Trophoblast cell (in vitro differentiated cells and primary cell): Measurements from ENCODE around the gene ZBTB9.

ENCODE experiments used
- DNase-seq, 2 donors: peaks; one replicate each; pipeline ENCODE4 v3.0.0-alpha.2; 2016
- H2AFZ ChIP-seq: 2 replicates; pipeline ENCODE4 v1.6.1; 2013; ENCODE audit warnings: low read length, moderate library complexity, mild to moderate bottlenecking; ENCODE audit not compliant: insufficient read depth, poor library complexity
- H2AK5ac ChIP-seq: 2 replicates; pipeline ENCODE4 v1.6.1; 2013; ENCODE audit warnings: mild to moderate bottlenecking, low read length
- H2BK120ac ChIP-seq: 2 replicates; pipeline ENCODE4 v1.6.1; 2013; ENCODE audit warnings: low read length, mild to moderate bottlenecking, moderate library complexity; ENCODE audit not compliant: insufficient read depth, poor library complexity
- H2BK12ac ChIP-seq: 2 replicates; pipeline ENCODE4 v1.6.1; 2013; ENCODE audit warnings: mild to moderate bottlenecking, low read length, moderate library complexity
- H2BK5ac ChIP-seq: 2 replicates; pipeline ENCODE4 v1.6.1; 2013; ENCODE audit warnings: low read length, low read depth, moderate library complexity, mild to moderate bottlenecking; ENCODE audit not compliant: poor library complexity
- H3K14ac ChIP-seq: 2 replicates; pipeline ENCODE4 v1.6.1; 2013; ENCODE audit warnings: mild to moderate bottlenecking, low read length
- H3K18ac ChIP-seq: 2 replicates; pipeline ENCODE4 v1.6.1; 2013; ENCODE audit warnings: mild to moderate bottlenecking, low read length
- H3K23ac ChIP-seq: 2 replicates; pipeline ENCODE4 v1.6.1; 2013; ENCODE audit warnings: low read length
- H3K27ac ChIP-seq: 2 replicates; pipeline ENCODE4 v1.5.1; 2013; ENCODE audit warnings: low read depth, mild to moderate bottlenecking, inconsistent platforms, low read length, moderate library complexity
- H3K27me3 ChIP-seq: 2 replicates; pipeline ENCODE4 v1.6.1; 2013; ENCODE audit warnings: inconsistent platforms, mild to moderate bottlenecking, low read length, moderate library complexity; ENCODE audit not compliant: insufficient read depth
- H3K36me3 ChIP-seq, 2 experiments: 1 replicate in 1 of 2; 2 replicates in 1 of 2; pipeline ENCODE4 v1.6.1; 2013; ENCODE audit warnings: low read length in 2 of 2, mild to moderate bottlenecking in 2 of 2, moderate library complexity in 1 of 2; ENCODE audit not compliant: insufficient read depth in 2 of 2, control insufficient read depth in 1 of 2
- H3K4ac ChIP-seq: 2 replicates; pipeline ENCODE4 v1.6.1; 2013; ENCODE audit warnings: low read depth, mild to moderate bottlenecking, low read length, moderate library complexity
- H3K4me1 ChIP-seq, 2 experiments: 1 replicate in 1 of 2; 2 replicates in 1 of 2; pipeline ENCODE4 v1.6.1; 2013; ENCODE audit warnings: low read length in 2 of 2, mild to moderate bottlenecking in 2 of 2, moderate library complexity in 1 of 2; ENCODE audit not compliant: insufficient read depth in 2 of 2, control insufficient read depth in 1 of 2
- H3K4me2 ChIP-seq: 2 replicates; pipeline ENCODE4 v1.6.1; 2013; ENCODE audit warnings: inconsistent platforms, mild to moderate bottlenecking, low read length, moderate library complexity
- H3K4me3 ChIP-seq: 2 replicates; pipeline ENCODE4 v1.5.1; 2013; ENCODE audit warnings: mild to moderate bottlenecking, low read depth, low read length, inconsistent platforms
- H3K79me1 ChIP-seq: one replicate; pipeline ENCODE4 v1.6.1; 2013; ENCODE audit warnings: low read length
- H3K79me2 ChIP-seq: 2 replicates; pipeline ENCODE4 v1.6.1; 2013; ENCODE audit warnings: low read length, mild to moderate bottlenecking; ENCODE audit not compliant: control insufficient read depth, insufficient read depth, poor library complexity
- H3K9ac ChIP-seq: 2 replicates; pipeline ENCODE4 v1.6.1; 2013; ENCODE audit warnings: mild to moderate bottlenecking, low read length
- H3K9me3 ChIP-seq: 2 replicates; pipeline ENCODE4 v1.6.1; 2013; ENCODE audit warnings: low read depth, mild to moderate bottlenecking, control low read depth, inconsistent platforms, low read length; ENCODE audit not compliant: insufficient read depth
- H4K12ac ChIP-seq: 2 replicates; pipeline ENCODE4 v1.6.1; 2013; ENCODE audit warnings: low read depth, mild to moderate bottlenecking, low read length, moderate library complexity
- H4K8ac ChIP-seq: 2 replicates; pipeline ENCODE4 v1.6.1; 2013; ENCODE audit warnings: low read depth, mild to moderate bottlenecking, low read length, moderate library complexity
- H4K91ac ChIP-seq: one replicate; pipeline ENCODE4 v1.6.1; 2013; ENCODE audit warnings: low read depth, mild to moderate bottlenecking, low read length, moderate library complexity
- WGBS: extraction: QIAGEN DNeasy Blood & Tissue Kit; methylation state at CpG from one replicate; pipeline ENCODE4 v1.1.7; 2013; ENCODE audit warnings: missing lambda C conversion rate; ENCODE audit not compliant: insufficient read length, insufficient coverage; ENCODE audit errors: extremely low coverage; 5-methylcytosine and 5-hydroxymethylcytosine counted together

ZBTB9 gene

GRCh38 chr6:33456156-33456555 is 1.8 kb downstream of the ZBTB9 start:
- Histone ChIP-seq H3K4me2 (no peak overlapping the region), H3K4me3 (no peak overlapping the region), H2BK12ac (no peak overlapping the region), H3K23ac (no peak overlapping the region), H3K27ac (no peak overlapping the region), H2BK120ac (no peak overlapping the region), H4K8ac (no peak overlapping the region), H3K9me3 (no peaks in the 10 kb centered on the region), H3K27me3 (no peaks in the 10 kb centered on the region), H3K79me1 (peaks cover 3% of the 10 kb centered on the region), H3K4me1 (peaks cover 4 to 7% of the 10 kb centered on the region in 2 experiments), H2AK5ac (no peak overlapping the region), H3K79me2 (peaks cover 4% of the 10 kb centered on the region), H2AFZ (no peak overlapping the region), H3K9ac (no peak overlapping the region), H3K36me3 (peaks cover 16 to 17% of the 10 kb centered on the region in 2 experiments), H3K18ac (no peak overlapping the region), H2BK5ac (no peak overlapping the region), H4K12ac (no peak overlapping the region), H3K14ac (no peak overlapping the region), H4K91ac (no peak overlapping the region), H3K4ac (no peak overlapping the region)
- DNase-seq = no peak
- WGBS = no CpG with 5 or more reads among the region's 12 CpGs

DNA sequence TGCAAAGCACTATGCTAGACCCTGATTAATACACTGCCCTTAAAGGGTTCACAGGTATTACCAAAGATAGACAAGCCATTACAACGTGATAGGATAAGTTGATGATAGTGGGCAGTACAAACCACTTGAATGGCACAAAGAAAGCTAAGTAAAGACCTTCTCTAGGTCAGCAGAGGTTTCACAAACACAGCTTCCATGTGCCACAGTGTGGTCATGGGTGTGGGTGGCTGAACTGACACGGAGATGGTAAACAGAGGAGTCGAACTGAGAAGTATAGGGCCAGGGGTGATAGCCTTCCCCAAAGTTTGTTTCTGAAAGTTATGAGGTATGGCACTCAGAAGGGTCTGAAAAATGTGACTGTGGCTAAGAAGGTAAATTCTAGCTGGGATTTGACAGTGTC is 4.3 kb downstream of the ZBTB9 start:
- DNase-seq = no peak
- no peak overlapping the region for H3K4me2 ChIP-seq
- H3K4ac ChIP-seq = no peak overlapping the region
- H2BK12ac ChIP-seq = no peak overlapping the region
- H3K4me1 ChIP-seq = peaks cover 4% of the 10 kb centered on the region in 2 experiments
- peaks cover 3% of the 10 kb centered on the region for H3K79me1 ChIP-seq
- H4K8ac ChIP-seq = no peak overlapping the region
- H3K27ac ChIP-seq = no peak overlapping the region
- H2AFZ ChIP-seq = no peak overlapping the region
- H3K4me3 ChIP-seq = no peak overlapping the region
- no peak overlapping the region for H3K9ac ChIP-seq
- no peaks in the 10 kb centered on the region for H3K9me3 ChIP-seq
- no peak overlapping the region for H2AK5ac ChIP-seq
- no peak overlapping the region for H4K12ac ChIP-seq
- H3K27me3 ChIP-seq = no peaks in the 10 kb centered on the region
- H4K91ac ChIP-seq = no peak overlapping the region
- H3K23ac ChIP-seq = no peak overlapping the region
- no peak overlapping the region for H2BK120ac ChIP-seq
- no peak overlapping the region for H2BK5ac ChIP-seq
- no CpG with 5 or more reads among the region's 3 CpGs for WGBS
- peaks cover 4% of the 10 kb centered on the region for H3K79me2 ChIP-seq
- no peak overlapping the region for H3K14ac ChIP-seq
- no peak overlapping the region for H3K18ac ChIP-seq
- peaks cover 10 to 12% of the 10 kb centered on the region in 2 experiments for H3K36me3 ChIP-seq

- H3K4me3 ChIP-seq = no peak overlapping the region
- no peak overlapping the region for H2AK5ac ChIP-seq
- H3K36me3 ChIP-seq = peaks cover 10 to 12% of the 10 kb centered on the region in 2 experiments
- H3K4me2 ChIP-seq = no peak overlapping the region
- no peak overlapping the region for H4K91ac ChIP-seq
- no peak overlapping the region for H2BK120ac ChIP-seq
- H4K12ac ChIP-seq = no peak overlapping the region
- no peak overlapping the region for H2BK12ac ChIP-seq
- no peak overlapping the region for H3K14ac ChIP-seq
- H3K9me3 ChIP-seq = no peaks in the 10 kb centered on the region
- no peak overlapping the region for H3K23ac ChIP-seq
- H3K79me2 ChIP-seq = peaks cover 2% of the 10 kb centered on the region
- no peak overlapping the region for H3K4ac ChIP-seq
- H3K27me3 ChIP-seq = no peaks in the 10 kb centered on the region
- H3K79me1 ChIP-seq = no peaks in the 10 kb centered on the region
- no CpG with 5 or more reads among the region's 2 CpGs for WGBS
- H4K8ac ChIP-seq = no peak overlapping the region
- H3K9ac ChIP-seq = no peak overlapping the region
- H3K27ac ChIP-seq = no peak overlapping the region
- H2AFZ ChIP-seq = no peak overlapping the region
- no peak for DNase-seq
- H3K4me1 ChIP-seq = peaks cover 4% of the 10 kb centered on the region in 2 experiments
- H2BK5ac ChIP-seq = no peak overlapping the region
- no peak overlapping the region for H3K18ac ChIP-seq
These were observed 4.8 kb downstream of the ZBTB9 start for GRCh38 chr6:33459226-33459625.

DNA sequence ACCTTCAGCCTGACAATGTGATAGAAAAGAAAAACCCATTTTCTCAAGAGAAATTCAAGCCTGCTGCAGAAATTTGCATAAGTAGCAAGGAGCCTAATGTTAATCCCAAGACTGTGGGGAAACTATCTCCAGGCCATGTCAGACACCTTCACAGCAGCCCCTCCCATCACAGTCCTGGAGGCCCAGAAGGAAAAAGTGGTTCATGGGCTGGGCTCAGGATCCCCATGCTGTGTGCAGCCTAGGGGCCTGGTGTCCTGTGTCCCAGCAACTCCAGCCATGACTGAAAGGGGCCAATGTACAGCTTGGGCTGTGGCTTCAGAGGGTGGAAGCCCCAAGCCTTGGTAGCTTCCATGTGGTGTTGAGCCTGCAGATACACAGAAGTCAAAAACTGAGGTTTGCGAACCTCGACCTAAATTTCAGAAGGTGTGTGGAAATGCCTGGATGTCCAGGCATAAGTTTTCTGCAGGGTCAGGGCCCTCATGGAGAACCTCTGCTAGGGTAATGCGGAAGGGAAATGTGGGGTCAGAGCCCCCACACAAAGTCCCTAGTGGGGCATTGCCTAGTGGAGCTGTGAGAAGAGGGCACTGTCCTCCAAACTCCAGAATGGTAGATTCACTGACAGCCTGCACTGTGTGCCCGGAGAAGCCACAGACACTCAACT is 11.8 kb downstream of the ZBTB9 start:
- no peak overlapping the region for H3K14ac ChIP-seq
- no CpG with 5 or more reads among the region's 4 CpGs for WGBS
- H3K18ac ChIP-seq = no peak overlapping the region
- H3K36me3 ChIP-seq = no peaks in the 10 kb centered on the region
- no peaks in the 10 kb centered on the region for H3K9me3 ChIP-seq
- H4K12ac ChIP-seq = no peak overlapping the region
- H4K8ac ChIP-seq = no peak overlapping the region
- no peak overlapping the region for H3K4me3 ChIP-seq
- no peak overlapping the region for H2BK5ac ChIP-seq
- no peak overlapping the region for H3K9ac ChIP-seq
- H2BK120ac ChIP-seq = no peak overlapping the region
- no peak overlapping the region for H3K4me2 ChIP-seq
- H4K91ac ChIP-seq = no peak overlapping the region
- no peak overlapping the region for H3K23ac ChIP-seq
- no peak overlapping the region for H2BK12ac ChIP-seq
- DNase-seq = no peak
- no peaks in the 10 kb centered on the region for H3K79me2 ChIP-seq
- no peak overlapping the region for H2AK5ac ChIP-seq
- no peaks in the 10 kb centered on the region for H3K27me3 ChIP-seq
- no peaks in the 10 kb centered on the region for H3K79me1 ChIP-seq
- no peaks in the 10 kb centered on the region for H3K4me1 ChIP-seq
- no peak overlapping the region for H2AFZ ChIP-seq
- no peak overlapping the region for H3K4ac ChIP-seq
- H3K27ac ChIP-seq = no peak overlapping the region
